PC-9 (cell line): ENCODE results near the gene NSUN7.

ENCODE experiments used
- EZH2 ChIP-seq: fragments of 200-600 bp; sonication (generic); IDR thresholded peaks from 2 replicates; pipeline ENCODE4 v1.8.0; 2017; ENCODE audit warnings: antibody characterized with exemption, low read depth
- TF ChIP-seq, protein P1 (sequence below): fragments of 200-600 bp; sonication (generic); conservative IDR thresholded peaks from 2 replicates; pipeline ENCODE4 v1.6.1; 2017; ENCODE audit warnings: mixed run types, antibody characterized with exemption, mild to moderate bottlenecking, moderate library complexity

- TF ChIP-seq, protein P1, sequence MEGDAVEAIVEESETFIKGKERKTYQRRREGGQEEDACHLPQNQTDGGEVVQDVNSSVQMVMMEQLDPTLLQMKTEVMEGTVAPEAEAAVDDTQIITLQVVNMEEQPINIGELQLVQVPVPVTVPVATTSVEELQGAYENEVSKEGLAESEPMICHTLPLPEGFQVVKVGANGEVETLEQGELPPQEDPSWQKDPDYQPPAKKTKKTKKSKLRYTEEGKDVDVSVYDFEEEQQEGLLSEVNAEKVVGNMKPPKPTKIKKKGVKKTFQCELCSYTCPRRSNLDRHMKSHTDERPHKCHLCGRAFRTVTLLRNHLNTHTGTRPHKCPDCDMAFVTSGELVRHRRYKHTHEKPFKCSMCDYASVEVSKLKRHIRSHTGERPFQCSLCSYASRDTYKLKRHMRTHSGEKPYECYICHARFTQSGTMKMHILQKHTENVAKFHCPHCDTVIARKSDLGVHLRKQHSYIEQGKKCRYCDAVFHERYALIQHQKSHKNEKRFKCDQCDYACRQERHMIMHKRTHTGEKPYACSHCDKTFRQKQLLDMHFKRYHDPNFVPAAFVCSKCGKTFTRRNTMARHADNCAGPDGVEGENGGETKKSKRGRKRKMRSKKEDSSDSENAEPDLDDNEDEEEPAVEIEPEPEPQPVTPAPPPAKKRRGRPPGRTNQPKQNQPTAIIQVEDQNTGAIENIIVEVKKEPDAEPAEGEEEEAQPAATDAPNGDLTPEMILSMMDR, result no peak
- TF ChIP-seq EZH2, result no peak
Observed at GRCh38 chr4:40785727-40786126, 36.0 kb downstream of the NSUN7 start.
